Keratinocyte (primary cell): ENCODE results near the gene ACSM3. TPM values are rescaled to one million over a fixed set of nuclear protein-coding genes. Genes with fewer than 3 reads are reported as not detected.

Experiments used
- DNase-seq: peaks from one replicate; pipeline ENCODE4 v3.0.0-alpha.2; 2011; ENCODE audit warnings: low read depth, missing footprints, low spot score
- FAIRE-seq: peaks from 2 replicates; lab custom pipeline; 2011; peaks lifted over from hg19 to GRCh38; lab: Jason Lieb, UNC
- H2AFZ ChIP-seq: 2 replicates; pipeline ENCODE4 v1.6.0; 2012; ENCODE audit warnings: low read length, control low read depth, inconsistent platforms; ENCODE audit not compliant: control insufficient read depth
- H3K27ac ChIP-seq: 2 replicates; pipeline ENCODE4 v1.5.1; 2011; ENCODE audit warnings: low read length; ENCODE audit not compliant: control insufficient read depth, insufficient read depth
- H3K27me3 ChIP-seq: 3 replicates; pipeline ENCODE4 v1.6.0; 2011; ENCODE audit warnings: low read length; ENCODE audit not compliant: control insufficient read depth, insufficient read depth; ENCODE audit errors: extremely low read depth
- H3K36me3 ChIP-seq, 2 experiments: 2 replicates in 1 of 2; 3 replicates in 1 of 2; pipeline ENCODE4 v1.5.1; 2011; ENCODE audit warnings: low read length in 2 of 2, mild to moderate bottlenecking in 1 of 2; ENCODE audit not compliant: control insufficient read depth in 2 of 2, insufficient read depth in 2 of 2; ENCODE audit errors: extremely low read depth in 1 of 2
- H3K4me1 ChIP-seq: 3 replicates; pipeline ENCODE4 v1.5.1; 2011; ENCODE audit warnings: low read length; ENCODE audit not compliant: control insufficient read depth, insufficient read depth; ENCODE audit errors: extremely low read depth
- H3K4me2 ChIP-seq: 3 replicates; pipeline ENCODE4 v1.6.0; 2011; ENCODE audit warnings: low read depth, low read length; ENCODE audit not compliant: control insufficient read depth, insufficient read depth; ENCODE audit errors: extremely low read depth
- H3K4me3 ChIP-seq, 3 experiments: fragments of 200-600 bp in 1 of 3; sonication (generic) in 1 of 3; 2 replicates in 2 of 3; 3 replicates in 1 of 3; pipeline ENCODE4 v1.5.1; 2011 to 2016; ENCODE audit warnings: low read length in 3 of 3, mild to moderate bottlenecking in 3 of 3, control low read depth in 2 of 3, inconsistent platforms in 1 of 3, low read depth in 1 of 3, mixed read lengths in 1 of 3, mixed run types in 1 of 3, moderate library complexity in 1 of 3; ENCODE audit not compliant: control insufficient read depth in 2 of 3, insufficient read depth in 2 of 3; ENCODE audit errors: extremely low read depth in 1 of 3
- H3K79me2 ChIP-seq: 2 replicates; pipeline ENCODE4 v1.6.0; 2012; ENCODE audit warnings: low read length; ENCODE audit not compliant: control insufficient read depth, insufficient read depth
- H3K9ac ChIP-seq: 3 replicates; pipeline ENCODE4 v1.6.0; 2011; ENCODE audit warnings: low read length; ENCODE audit not compliant: control insufficient read depth, insufficient read depth; ENCODE audit errors: extremely low read depth
- H3K9me1 ChIP-seq: 3 replicates; pipeline ENCODE4 v1.6.0; 2011; ENCODE audit warnings: low read length; ENCODE audit not compliant: control insufficient read depth, insufficient read depth; ENCODE audit errors: extremely low read depth
- H3K9me3 ChIP-seq: 2 replicates; pipeline ENCODE4 v1.5.1; 2012; ENCODE audit warnings: low read depth, low read length; ENCODE audit not compliant: control insufficient read depth
- H4K20me1 ChIP-seq: 3 replicates; pipeline ENCODE4 v1.6.0; 2011; ENCODE audit warnings: low read length; ENCODE audit not compliant: control insufficient read depth, insufficient read depth; ENCODE audit errors: extremely low read depth
- CTCF ChIP-seq, 3 experiments: IDR thresholded peaks in 1 of 3; conservative IDR thresholded peaks in 1 of 3; optimal IDR thresholded peaks in 1 of 3; 2 replicates in 2 of 3; 3 replicates in 1 of 3; pipeline versions ENCODE3 to v1.5.1; 2011; ENCODE audit warnings: low read length in 3 of 3, mild to moderate bottlenecking in 3 of 3, moderate library complexity in 2 of 3, control low read depth in 1 of 3, inconsistent platforms in 1 of 3; ENCODE audit not compliant: insufficient read depth in 2 of 3; ENCODE audit errors: extremely low read depth in 1 of 3
- EZH2 ChIP-seq: IDR thresholded peaks from one replicate; pipeline ENCODE4 v1.6.1; 2012; ENCODE audit warnings: inconsistent platforms, mild to moderate bottlenecking, low read length, moderate library complexity
- dilution Hi-C: fragments of 300-500 bp; cut with MboI; formaldehyde crosslinking; loops from one replicate; pipeline ENCODE4 v1.7.0; 2020; ENCODE audit warnings: low sequenced_read_pairs; ENCODE audit not compliant: extremely low pct_ligation_motif_present
- polyA plus RNA-seq, 5 experiments: library from polyadenylated mRNA; depleted of rRNA in 3 of 5; stranded (reverse) in 3 of 5; stranded (forward) in 1 of 5; unstranded in 1 of 5; fragments of >200 nt; gene quantifications; 1 replicate in 1 of 5; 2 replicates in 3 of 5; 3 replicates in 1 of 5; pipeline versions ENCODE4 v1.2.1 to v1.2.3, GENCODE V29; 2011 to 2012; ENCODE audit warnings: missing spikeins in 2 of 5, low read depth in 1 of 5, low replicate concordance in 1 of 5

Gene ACSM3
- polyA plus RNA-seq, 1 donor (not counting 4 experiments of a cell fraction or from before 2014, with no cell fraction given), result 0.38 TPM

- Histone ChIP-seq H3K4me3 (no peak overlapping the region), H3K27me3 (no peaks in the 10 kb centered on the region), H4K20me1 (peaks cover 11% of the 10 kb centered on the region), H2AFZ (no peak overlapping the region), H3K36me3 (peaks cover 1 to 7% of the 10 kb centered on the region in 2 experiments), H3K9me3 (no peaks in the 10 kb centered on the region), H3K27ac (no peak overlapping the region), H3K9me1 (no peaks in the 10 kb centered on the region), H3K4me1 (peaks cover 14% of the 10 kb centered on the region), H3K4me2 (no peak overlapping the region), H3K79me2 (peaks cover 27% of the 10 kb centered on the region), H3K9ac (no peak overlapping the region)
- dilution Hi-C loops, result no loop called here
- DNase-seq, result no peak
- no peak for FAIRE-seq
- TF ChIP-seq EZH2 (no peak), CTCF (optimal IDR thresholded peaks at IDR 0.05 in 1 of 3, IDR thresholded peaks at IDR 0.05 in 1 of 3, conservative IDR thresholded peaks at IDR 0.05 in 1 of 3; ENCODE audit: extremely low read depth in 1 of 3, insufficient read depth in 2 of 3, low read length in 3 of 3) (no peak)
Measured at GRCh38 chr16:20743591-20743990, 20.2 kb upstream of the ACSM3 start.

DNA sequence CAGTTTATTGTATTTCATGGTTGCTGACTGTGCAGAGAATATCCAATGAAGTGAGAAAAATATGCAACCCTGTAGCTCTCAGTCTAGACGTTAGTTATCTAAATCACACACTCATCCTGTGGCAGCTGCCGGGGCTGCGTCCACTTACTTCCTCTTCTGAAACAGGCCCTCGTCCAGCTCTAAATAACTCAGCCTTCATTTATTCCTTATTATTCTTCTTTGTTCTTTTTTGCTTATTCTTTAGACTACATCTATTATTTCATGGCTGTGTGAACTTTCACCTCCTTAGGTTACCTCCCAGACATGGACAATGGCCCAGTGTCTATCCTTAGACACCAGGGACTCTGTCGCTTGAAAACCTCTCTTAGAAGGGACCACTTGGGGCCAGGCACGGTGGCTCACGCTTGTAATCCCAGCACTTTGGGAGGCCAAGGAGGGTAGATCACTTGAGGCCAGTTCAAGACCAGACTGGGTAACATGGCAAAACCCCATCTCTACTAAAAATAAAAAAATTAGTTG lies 18.8 kb upstream of the ACSM3 start:
- H3K9me1 ChIP-seq, result no peaks in the 10 kb centered on the region
- no peak overlapping the region for H3K4me2 ChIP-seq
- H3K36me3 ChIP-seq, result peaks cover 0 to under 1% of the 10 kb centered on the region in 2 experiments
- TF ChIP-seq EZH2 (no peak), CTCF (optimal IDR thresholded peaks at IDR 0.05 in 1 of 3, IDR thresholded peaks at IDR 0.05 in 1 of 3, conservative IDR thresholded peaks at IDR 0.05 in 1 of 3; ENCODE audit: extremely low read depth in 1 of 3, insufficient read depth in 2 of 3, low read length in 3 of 3) (no peak)
- peaks cover 7% of the 10 kb centered on the region for H4K20me1 ChIP-seq
- no peak overlapping the region for H3K27ac ChIP-seq
- DNase-seq, result no peak
- dilution Hi-C loops, result no loop called here
- FAIRE-seq, result no peak
- H2AFZ ChIP-seq, result no peak overlapping the region
- no peaks in the 10 kb centered on the region for H3K9me3 ChIP-seq
- H3K27me3 ChIP-seq, result no peaks in the 10 kb centered on the region
- no peak overlapping the region for H3K9ac ChIP-seq
- H3K4me1 ChIP-seq, result peaks cover 8% of the 10 kb centered on the region
- H3K79me2 ChIP-seq, result peaks cover 13% of the 10 kb centered on the region
- H3K4me3 ChIP-seq, result no peak overlapping the region
